ENCODE results near the gene LRRFIP1. TPM values are rescaled to one million over a fixed set of nuclear protein-coding genes. Genes with fewer than 3 reads are reported as not detected.
"Not testable (repeated sequence)": the region's sequence is repeated elsewhere in the genome, so short reads cannot be mapped to it uniquely, and the experiment has no call there.

LRRFIP1 gene
- polyA plus RNA-seq, 2 of the 4 experiments (the other 2 are of a cell fraction) = 75.6 to 93.0 TPM

DNA sequence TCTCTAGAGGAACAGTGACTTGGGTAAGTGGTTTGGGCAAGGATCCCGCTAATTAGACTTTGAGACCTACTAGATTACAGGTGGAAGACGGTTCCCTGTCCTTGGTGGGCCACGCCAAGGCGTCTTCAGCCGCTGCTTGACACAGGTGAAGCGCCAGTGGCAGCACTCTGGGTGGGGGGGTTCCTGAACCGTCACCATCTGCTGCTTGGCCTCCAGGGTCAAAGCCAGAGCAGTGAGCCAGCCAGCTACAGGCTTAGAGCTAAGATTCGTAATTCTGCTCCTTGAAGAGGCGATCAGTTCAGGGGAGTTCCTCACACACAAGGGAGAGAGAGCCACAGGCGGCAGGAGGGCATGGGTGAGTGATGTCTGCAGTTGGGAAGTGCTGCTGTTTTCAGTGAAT lies 131.8 kb downstream of the LRRFIP1 start:
- Histone ChIP-seq H3K27ac (no peak overlapping the region), H3K4me2 (no peak overlapping the region), H3K4me3 (no peak overlapping the region), H3K4me1 (no peaks in the 10 kb centered on the region), H3K9me3 (no peaks in the 10 kb centered on the region)
- no peak for DNase-seq (ENCODE audit: low read depth in 1 of 2, low spot score in 1 of 2)
- POLR2A ChIA-PET = no interaction called here
- CTCF ChIA-PET = interaction anchor here (0.8 to 3.6 kb wide), 4 partner anchors 14 to 500 kb away, joined by 3 to 13 read pairs (median 4); no protein-coding TSS in a partner anchor
- 95% methylated on average over 10 of the region's 10 CpGs for WGBS (ENCODE audit: missing lambda C conversion rate)
- no peak for TF ChIP-seq RCOR1 (IDR thresholded peaks at IDR 0.05; ENCODE audit: low read depth, low read length)
- no peak for TF ChIP-seq NR3C1 (IDR thresholded peaks at IDR 0.05)
- TF ChIP-seq TP53 (CRISPR knock-in tag; IDR thresholded peaks at IDR 0.05) = no peak
- no peak for TF ChIP-seq FOSL2 (IDR thresholded peaks at IDR 0.05)
- TF ChIP-seq FOSL2 (CRISPR knock-in tag; IDR thresholded peaks at IDR 0.05) = no peak
- TF ChIP-seq, protein P1, sequence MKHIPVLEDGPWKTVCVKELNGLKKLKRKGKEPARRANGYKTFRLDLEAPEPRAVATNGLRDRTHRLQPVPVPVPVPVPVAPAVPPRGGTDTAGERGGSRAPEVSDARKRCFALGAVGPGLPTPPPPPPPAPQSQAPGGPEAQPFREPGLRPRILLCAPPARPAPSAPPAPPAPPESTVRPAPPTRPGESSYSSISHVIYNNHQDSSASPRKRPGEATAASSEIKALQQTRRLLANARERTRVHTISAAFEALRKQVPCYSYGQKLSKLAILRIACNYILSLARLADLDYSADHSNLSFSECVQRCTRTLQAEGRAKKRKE (CRISPR knock-in tag; IDR thresholded peaks at IDR 0.05; ENCODE audit: low read depth) = no peak
- no peak for TF ChIP-seq CHD4 (IDR thresholded peaks at IDR 0.05; ENCODE audit: borderline replicate concordance)
- TF ChIP-seq, protein P2, sequence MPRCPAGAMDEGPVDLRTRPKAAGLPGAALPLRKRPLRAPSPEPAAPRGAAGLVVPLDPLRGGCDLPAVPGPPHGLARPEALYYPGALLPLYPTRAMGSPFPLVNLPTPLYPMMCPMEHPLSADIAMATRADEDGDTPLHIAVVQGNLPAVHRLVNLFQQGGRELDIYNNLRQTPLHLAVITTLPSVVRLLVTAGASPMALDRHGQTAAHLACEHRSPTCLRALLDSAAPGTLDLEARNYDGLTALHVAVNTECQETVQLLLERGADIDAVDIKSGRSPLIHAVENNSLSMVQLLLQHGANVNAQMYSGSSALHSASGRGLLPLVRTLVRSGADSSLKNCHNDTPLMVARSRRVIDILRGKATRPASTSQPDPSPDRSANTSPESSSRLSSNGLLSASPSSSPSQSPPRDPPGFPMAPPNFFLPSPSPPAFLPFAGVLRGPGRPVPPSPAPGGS (IDR thresholded peaks at IDR 0.05) = no peak
- TF ChIP-seq, protein P3, sequence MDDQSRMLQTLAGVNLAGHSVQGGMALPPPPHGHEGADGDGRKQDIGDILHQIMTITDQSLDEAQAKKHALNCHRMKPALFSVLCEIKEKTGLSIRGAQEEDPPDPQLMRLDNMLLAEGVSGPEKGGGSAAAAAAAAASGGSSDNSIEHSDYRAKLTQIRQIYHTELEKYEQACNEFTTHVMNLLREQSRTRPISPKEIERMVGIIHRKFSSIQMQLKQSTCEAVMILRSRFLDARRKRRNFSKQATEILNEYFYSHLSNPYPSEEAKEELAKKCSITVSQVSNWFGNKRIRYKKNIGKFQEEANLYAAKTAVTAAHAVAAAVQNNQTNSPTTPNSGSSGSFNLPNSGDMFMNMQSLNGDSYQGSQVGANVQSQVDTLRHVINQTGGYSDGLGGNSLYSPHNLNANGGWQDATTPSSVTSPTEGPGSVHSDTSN (IDR thresholded peaks at IDR 0.05) = no peak
- TF ChIP-seq KDM5A (IDR thresholded peaks at IDR 0.05) = no peak
- TF ChIP-seq, protein P4, sequence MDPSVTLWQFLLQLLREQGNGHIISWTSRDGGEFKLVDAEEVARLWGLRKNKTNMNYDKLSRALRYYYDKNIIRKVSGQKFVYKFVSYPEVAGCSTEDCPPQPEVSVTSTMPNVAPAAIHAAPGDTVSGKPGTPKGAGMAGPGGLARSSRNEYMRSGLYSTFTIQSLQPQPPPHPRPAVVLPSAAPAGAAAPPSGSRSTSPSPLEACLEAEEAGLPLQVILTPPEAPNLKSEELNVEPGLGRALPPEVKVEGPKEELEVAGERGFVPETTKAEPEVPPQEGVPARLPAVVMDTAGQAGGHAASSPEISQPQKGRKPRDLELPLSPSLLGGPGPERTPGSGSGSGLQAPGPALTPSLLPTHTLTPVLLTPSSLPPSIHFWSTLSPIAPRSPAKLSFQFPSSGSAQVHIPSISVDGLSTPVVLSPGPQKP (IDR thresholded peaks at IDR 0.05; ENCODE audit: low read depth, low read length) = no peak
- TF ChIP-seq RARB (CRISPR knock-in tag; IDR thresholded peaks at IDR 0.05) = no peak
- TF ChIP-seq CEBPB (IDR thresholded peaks at IDR 0.05) = no peak
- no peak for TF ChIP-seq ESRRA (IDR thresholded peaks at IDR 0.05; ENCODE audit: borderline replicate concordance, low read length)
- TF ChIP-seq SMC3 (IDR thresholded peaks at IDR 0.05) = no peak
- TF ChIP-seq, protein P5, sequence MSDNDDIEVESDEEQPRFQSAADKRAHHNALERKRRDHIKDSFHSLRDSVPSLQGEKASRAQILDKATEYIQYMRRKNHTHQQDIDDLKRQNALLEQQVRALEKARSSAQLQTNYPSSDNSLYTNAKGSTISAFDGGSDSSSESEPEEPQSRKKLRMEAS (IDR thresholded peaks at IDR 0.05) = no peak
- TF ChIP-seq NFE2L2 (conservative IDR thresholded peaks at IDR 0.05; ENCODE audit: low read length) = no peak
- ATAC-seq = no peak
- FAIRE-seq = no peak

DNA sequence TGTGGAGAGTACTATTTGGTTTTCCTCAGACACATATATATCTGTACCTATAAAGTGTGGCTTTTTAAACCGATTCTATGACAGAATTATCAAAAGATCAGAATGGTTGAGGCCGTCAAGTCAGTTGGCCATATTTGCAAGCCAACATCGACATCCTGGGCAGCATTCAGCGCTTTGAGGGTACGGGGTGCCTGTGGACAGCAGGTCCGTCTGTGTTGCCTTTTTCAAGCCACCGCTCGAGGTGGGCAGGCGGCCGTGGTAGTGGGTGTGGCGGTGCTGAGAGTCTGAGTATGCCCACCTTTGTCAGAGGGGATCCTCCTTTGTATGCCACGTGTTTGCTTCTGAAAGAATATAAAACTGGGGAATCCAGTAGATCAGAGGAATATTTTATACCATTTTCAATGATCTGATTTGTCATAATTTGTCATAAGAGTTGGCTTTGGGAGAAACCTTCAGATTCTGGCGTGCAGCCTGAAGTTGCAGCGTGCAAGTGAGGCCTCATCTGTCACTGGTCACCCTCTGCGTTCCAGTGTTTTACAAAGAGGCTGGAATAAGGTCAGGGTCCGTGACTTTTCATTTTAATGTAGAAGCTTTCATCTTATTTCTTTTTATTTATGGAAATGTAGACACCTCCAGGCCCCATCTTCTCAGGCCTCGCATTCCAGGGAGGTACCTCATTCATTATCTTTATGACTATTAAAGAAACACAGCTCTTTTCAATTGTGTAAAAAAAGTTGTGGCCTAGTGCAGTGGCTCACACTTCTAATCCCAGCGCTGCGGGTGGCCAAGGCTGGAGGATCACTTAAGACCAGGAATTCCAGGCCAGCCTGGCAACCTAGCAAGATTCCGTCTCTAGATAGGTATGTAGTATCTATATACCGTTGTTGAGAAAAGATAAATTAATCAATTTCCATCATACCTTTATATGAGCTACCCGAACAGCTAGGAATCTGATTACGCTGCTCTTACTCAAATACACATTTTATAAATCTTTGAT lies 133.4 kb downstream of the LRRFIP1 start:
- TF ChIP-seq RFX5 (IDR thresholded peaks at IDR 0.05) = no peak
- TF ChIP-seq EP300 (IDR thresholded peaks at IDR 0.05) = no peak
- TF ChIP-seq NFE2L2 (conservative IDR thresholded peaks at IDR 0.05; ENCODE audit: low read length) = no peak
- TF ChIP-seq NR3C1 (IDR thresholded peaks at IDR 0.05) = no peak
- no peak for TF ChIP-seq JUN (IDR thresholded peaks at IDR 0.05)
- TF ChIP-seq KDM1A (IDR thresholded peaks at IDR 0.05; ENCODE audit: low read depth) = no peak
- no peak for TF ChIP-seq PHF8 (IDR thresholded peaks at IDR 0.05; ENCODE audit: borderline replicate concordance, low read depth)
- no peak for TF ChIP-seq CBX8 (IDR thresholded peaks at IDR 0.05)
- no peak for TF ChIP-seq BHLHE40 (IDR thresholded peaks at IDR 0.05; ENCODE audit: low read depth, low read length)
- no peak for TF ChIP-seq CEBPB (IDR thresholded peaks at IDR 0.05)
- no peak overlapping the region for H3K27ac ChIP-seq
- no peak overlapping the region for H3K4me2 ChIP-seq
- no peaks in the 10 kb centered on the region for H3K4me1 ChIP-seq
- FAIRE-seq (no peak), ATAC-seq (no peak), DNase-seq (ENCODE audit: low read depth in 1 of 2, low spot score in 1 of 2) (no peak)
- H3K9me3 ChIP-seq = no peaks in the 10 kb centered on the region
- 91% methylated on average over 23 of the region's 23 CpGs for WGBS (ENCODE audit: missing lambda C conversion rate)
- ChIA-PET POLR2A (no interaction called here), CTCF (interaction anchor here (0.8 to 3.6 kb wide), 3 partner anchors 14 to 74 kb away, joined by 3 to 13 read pairs (median 9); no protein-coding TSS in a partner anchor)
- H3K4me3 ChIP-seq = no peak overlapping the region

DNA sequence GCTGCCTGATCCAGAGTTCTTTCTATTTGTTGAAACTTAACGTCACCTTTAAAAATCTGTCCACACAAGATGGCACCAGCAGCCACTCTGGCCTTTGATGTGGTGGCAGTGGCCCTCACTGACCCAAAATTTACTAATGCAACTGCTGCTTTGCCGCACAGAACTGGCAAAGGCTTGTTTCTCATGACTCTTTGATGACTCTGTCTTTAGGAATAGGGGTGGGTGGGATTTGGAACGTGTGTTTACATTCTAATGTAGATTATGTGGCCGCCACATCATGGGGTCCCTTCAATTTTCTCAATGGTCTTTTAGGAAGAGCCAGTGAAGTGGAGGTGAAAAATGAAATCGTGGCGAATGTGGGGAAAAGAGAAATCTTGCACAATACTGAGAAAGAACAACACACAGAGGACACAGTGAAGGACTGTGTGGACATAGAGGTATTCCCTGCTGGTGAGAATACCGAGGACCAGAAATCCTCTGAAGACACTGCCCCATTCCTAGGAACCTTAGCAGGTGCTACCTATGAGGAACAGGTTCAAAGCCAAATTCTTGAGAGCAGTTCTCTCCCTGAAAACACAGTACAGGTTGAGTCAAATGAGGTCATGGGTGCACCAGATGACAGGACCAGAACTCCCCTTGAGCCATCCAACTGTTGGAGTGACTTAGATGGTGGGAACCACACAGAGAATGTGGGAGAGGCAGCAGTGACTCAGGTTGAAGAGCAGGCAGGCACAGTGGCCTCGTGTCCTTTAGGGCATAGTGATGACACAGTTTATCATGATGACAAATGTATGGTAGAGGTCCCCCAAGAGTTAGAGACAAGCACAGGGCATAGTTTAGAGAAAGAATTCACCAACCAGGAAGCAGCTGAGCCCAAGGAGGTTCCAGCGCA lies 135.2 kb downstream of the LRRFIP1 start:
- FAIRE-seq; H3K9me3 ChIP-seq; ATAC-seq; H3K4me2 ChIP-seq; H3K4me1 ChIP-seq; DNase-seq (ENCODE audit: low read depth in 1 of 2, low spot score in 1 of 2); H3K27ac ChIP-seq; POLR2A ChIA-PET; H3K4me3 ChIP-seq: not testable (repeated sequence)
- 94% methylated on average over 9 of the region's 9 CpGs for WGBS (ENCODE audit: missing lambda C conversion rate)
- CTCF ChIA-PET = interaction anchor here (3.6 kb wide), 1 partner anchor 18 kb away, joined by 13 read pairs; no protein-coding TSS in a partner anchor

Measured in A549 (cell line).